GM23338 (cell line): ENCODE results near the gene TCEA2.
"Not testable (repeated sequence)": the region's sequence is repeated elsewhere in the genome, so short reads cannot be mapped to it uniquely, and the experiment has no call there.

Experiments used
- CREB1 ChIP-seq: fragments of 250-450 bp; sonication (Bioruptor Pico); IDR thresholded peaks from 2 replicates; pipeline ENCODE4 v1.5.0; 2020; ENCODE audit warnings: low read depth, mild to moderate bottlenecking, moderate library complexity
- CTCF ChIP-seq, 2 experiments: fragments of 200-600 bp in 1 of 2; sonication (generic) in 1 of 2; conservative IDR thresholded peaks; 2 replicates each; pipeline versions ENCODE4 v1.5.1 to v1.6.1; 2016 to 2017; ENCODE audit warnings: antibody characterized with exemption in 2 of 2, low read depth in 2 of 2, mild to moderate bottlenecking in 2 of 2, moderate library complexity in 1 of 2
- ETS1 ChIP-seq: IDR thresholded peaks from 2 replicates; pipeline ENCODE4 v1.6.1; 2016; ENCODE audit warnings: antibody characterized with exemption
- EZH2 ChIP-seq: fragments of 200-600 bp; sonication (generic); IDR thresholded peaks from one replicate; pipeline ENCODE4 v1.8.0; 2017; ENCODE audit warnings: antibody characterized with exemption, mild to moderate bottlenecking, low read depth; ENCODE audit not compliant: unreplicated experiment

GRCh38 chr20:64088586-64088985, 25.6 kb downstream of the TCEA2 start:
- not testable (repeated sequence) for TF ChIP-seq ETS1; EZH2; CTCF (conservative IDR thresholded peaks at IDR 0.05; ENCODE audit: low read depth in 2 of 2); CREB1 (CRISPR knock-in tag)
